ENCODE results near the gene SYT1.

DNA sequence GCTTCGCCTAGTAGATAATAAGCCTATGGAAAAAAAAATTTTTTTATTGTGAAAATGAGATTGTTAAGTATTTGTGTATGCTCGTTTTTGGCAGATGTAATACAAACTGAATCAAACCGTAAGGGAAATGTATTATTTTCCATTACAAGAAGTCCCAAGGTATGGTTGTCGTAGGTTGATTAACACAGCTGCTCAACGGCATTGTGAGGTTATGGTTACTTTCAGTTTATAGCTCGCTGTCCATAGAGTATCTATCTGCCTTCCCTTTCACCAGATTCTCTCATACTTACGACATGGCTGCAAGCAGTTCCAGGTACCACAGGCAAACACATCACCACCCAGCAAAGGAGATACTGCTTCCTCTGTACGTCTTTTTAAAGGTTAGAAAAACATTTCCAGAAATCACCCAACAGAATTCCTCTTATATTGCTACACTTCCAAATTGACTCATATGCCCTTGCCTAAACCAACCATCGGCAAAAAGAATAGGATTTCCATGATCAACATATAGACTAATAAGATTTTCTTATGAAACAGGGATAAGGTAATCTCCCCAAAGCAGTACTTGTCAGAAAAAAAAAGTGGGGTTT is 338.6 kb downstream of the SYT1 start:
- TF ChIP-seq CTCF (IDR thresholded peaks at IDR 0.05), result no peak
- no peak for TF ChIP-seq POLR2AphosphoS5 (IDR thresholded peaks at IDR 0.05)
- no peak for TF ChIP-seq POLR2A (IDR thresholded peaks at IDR 0.05)

All from prostate gland (tissue), 2 donors.